OCI-LY1 (cell line): ENCODE measurements around the gene SPACA5B.
A peak's percentile ranks its signal among the peaks of the same experiment; 100 is the strongest.
"Not testable (repeated sequence)": the region's sequence is repeated elsewhere in the genome, so short reads cannot be mapped to it uniquely, and the experiment has no call there.

Experiments used
- H2AFZ ChIP-seq: fragments of 200-600 bp; sonication (generic), shearing (Covaris generic); 2 replicates; pipeline ENCODE4 v1.6.0; 2014; ENCODE audit warnings: antibody characterized with exemption, mild to moderate bottlenecking, low read length
- H3F3A ChIP-seq: fragments of 200-600 bp; sonication (generic), shearing (Covaris generic); 2 replicates; pipeline ENCODE4 v1.6.0; 2014; ENCODE audit warnings: mild to moderate bottlenecking, antibody characterized with exemption, low read length, moderate library complexity; ENCODE audit not compliant: insufficient read depth
- H3K27ac ChIP-seq: fragments of 200-600 bp; sonication (generic); 2 replicates; pipeline ENCODE4 v1.5.1; 2014; ENCODE audit warnings: low read length, mixed run types, mild to moderate bottlenecking, low read depth; ENCODE audit not compliant: poor library complexity, severe bottlenecking
- H3K27me3 ChIP-seq: fragments of 200-600 bp; sonication (generic); 2 replicates; pipeline ENCODE4 v1.6.0; 2014; ENCODE audit warnings: antibody characterized with exemption, mild to moderate bottlenecking, low read length, moderate library complexity; ENCODE audit not compliant: insufficient read depth
- H3K36me3 ChIP-seq: fragments of 200-600 bp; sonication (generic); 2 replicates; pipeline ENCODE4 v1.6.1; 2014; ENCODE audit warnings: mild to moderate bottlenecking, antibody characterized with exemption, low read length, moderate library complexity, mixed read lengths; ENCODE audit not compliant: insufficient read depth
- H3K4me1 ChIP-seq: fragments of 200-600 bp; sonication (generic); 2 replicates; pipeline ENCODE4 v1.5.1; 2014; ENCODE audit warnings: mild to moderate bottlenecking, low read length, moderate library complexity; ENCODE audit not compliant: insufficient read depth, severe bottlenecking
- H3K4me2 ChIP-seq: fragments of 200-600 bp; sonication (generic), shearing (Covaris generic); 2 replicates; pipeline ENCODE4 v1.6.1; 2014; ENCODE audit warnings: low read length
- H3K4me3 ChIP-seq: fragments of 200-600 bp; sonication (generic); 2 replicates; pipeline ENCODE4 v1.5.1; 2014; ENCODE audit warnings: low read length, low read depth, mild to moderate bottlenecking, mixed read lengths; ENCODE audit not compliant: poor library complexity, severe bottlenecking
- H3K79me2 ChIP-seq: fragments of 200-600 bp; shearing (Covaris generic); 2 replicates; pipeline ENCODE4 v1.6.1; 2016; ENCODE audit warnings: mixed run types, low read length, mixed read lengths; ENCODE audit not compliant: insufficient read depth
- H3K9ac ChIP-seq: fragments of 200-600 bp; sonication (generic), shearing (Covaris generic); 2 replicates; pipeline ENCODE4 v1.6.1; 2014; ENCODE audit warnings: mild to moderate bottlenecking, low read length, mixed read lengths
- H3K9me2 ChIP-seq: fragments of 200-600 bp; sonication (generic), shearing (Covaris generic); 2 replicates; pipeline ENCODE4 v1.6.1; 2014; ENCODE audit warnings: low read depth, mild to moderate bottlenecking, low read length, mixed read lengths
- H3K9me3 ChIP-seq: fragments of 200-600 bp; shearing (Covaris generic); 2 replicates; pipeline ENCODE4 v1.6.1; 2014; ENCODE audit warnings: low read length, mixed read lengths
- H4K20me1 ChIP-seq: fragments of 200-600 bp; sonication (generic), shearing (Covaris generic); 2 replicates; pipeline ENCODE4 v1.6.0; 2016; ENCODE audit warnings: mild to moderate bottlenecking, low read length; ENCODE audit not compliant: insufficient read depth
- CTCF ChIP-seq: fragments of 200-600 bp; sonication (generic), shearing (Covaris generic); IDR thresholded peaks from 2 replicates; pipeline ENCODE4 v1.5.1; 2017; ENCODE audit warnings: mild to moderate bottlenecking, antibody characterized with exemption, low read length, moderate library complexity, mixed read lengths
- EZH2 ChIP-seq: fragments of 200-600 bp; sonication (generic), shearing (Covaris generic); IDR thresholded peaks from 2 replicates; pipeline ENCODE4 v1.8.0; 2017; ENCODE audit warnings: borderline replicate concordance, mixed run types, mild to moderate bottlenecking, antibody characterized with exemption, low read length, moderate library complexity, mixed read lengths

The SPACA5B gene

GRCh38 chrX:48130326-48130725 is at the start of gene SPACA5B:
SPACA5B (plus strand) TSS chrX:48130626; CDS start chrX:48130688, 62 bp downstream.
- not testable (repeated sequence) for H3K4me1 ChIP-seq, H3K9me2 ChIP-seq, H3K79me2 ChIP-seq, H3K4me2 ChIP-seq, H3K4me3 ChIP-seq, H4K20me1 ChIP-seq, H3F3A ChIP-seq, H3K9me3 ChIP-seq, H2AFZ ChIP-seq, H3K36me3 ChIP-seq, H3K27ac ChIP-seq, H3K9ac ChIP-seq, H3K27me3 ChIP-seq

- no peaks in the 10 kb centered on the region for H3K36me3 ChIP-seq
- no peak overlapping the region for H3K27ac ChIP-seq
- H3K4me2 ChIP-seq: no peak overlapping the region
- H3K79me2 ChIP-seq: no peaks in the 10 kb centered on the region
- TF ChIP-seq CTCF (peak; percentile 57), EZH2 (no peak)
- no peaks in the 10 kb centered on the region for H3K4me1 ChIP-seq
- no peaks in the 10 kb centered on the region for H3K9me3 ChIP-seq
- no peaks in the 10 kb centered on the region for H4K20me1 ChIP-seq
- no peaks in the 10 kb centered on the region for H3K9me2 ChIP-seq
- H2AFZ ChIP-seq: no peak overlapping the region
- no peak overlapping the region for H3K4me3 ChIP-seq
- no peaks in the 10 kb centered on the region for H3K27me3 ChIP-seq
- no peak overlapping the region for H3K9ac ChIP-seq
- no peaks in the 10 kb centered on the region for H3F3A ChIP-seq
These were observed 47.2 kb upstream of the SPACA5B start for GRCh38 chrX:48083212-48083611.

GRCh38 chrX:48083706-48084105 is 46.7 kb upstream of the SPACA5B start:
- H3F3A ChIP-seq: no peaks in the 10 kb centered on the region
- H3K79me2 ChIP-seq: no peaks in the 10 kb centered on the region
- no peaks in the 10 kb centered on the region for H3K36me3 ChIP-seq
- H3K9ac ChIP-seq: no peak overlapping the region
- TF ChIP-seq EZH2: no peak
- no peak for TF ChIP-seq CTCF
- H3K27ac ChIP-seq: no peak overlapping the region
- H3K4me3 ChIP-seq: no peak overlapping the region
- no peak overlapping the region for H3K4me2 ChIP-seq
- no peaks in the 10 kb centered on the region for H4K20me1 ChIP-seq
- no peaks in the 10 kb centered on the region for H3K27me3 ChIP-seq
- no peaks in the 10 kb centered on the region for H3K9me3 ChIP-seq
- no peaks in the 10 kb centered on the region for H3K9me2 ChIP-seq
- no peaks in the 10 kb centered on the region for H3K4me1 ChIP-seq
- H2AFZ ChIP-seq: no peak overlapping the region

- Histone ChIP-seq H2AFZ (no peak overlapping the region), H4K20me1 (no peaks in the 10 kb centered on the region), H3K27me3 (no peaks in the 10 kb centered on the region), H3K9ac (no peak overlapping the region), H3K9me3 (no peaks in the 10 kb centered on the region), H3K79me2 (no peaks in the 10 kb centered on the region), H3K4me2 (no peak overlapping the region), H3K9me2 (no peaks in the 10 kb centered on the region), H3K27ac (no peak overlapping the region), H3K4me1 (no peaks in the 10 kb centered on the region), H3K4me3 (no peak overlapping the region), H3F3A (no peaks in the 10 kb centered on the region), H3K36me3 (no peaks in the 10 kb centered on the region)
- TF ChIP-seq EZH2: no peak
- TF ChIP-seq CTCF: no peak
These were observed 44.3 kb upstream of the SPACA5B start for GRCh38 chrX:48086082-48086481.
